ENCODE data around the gene RTBDN. TPM values are rescaled to one million over a fixed set of nuclear protein-coding genes. Genes with fewer than 3 reads are reported as not detected.

The RTBDN gene
- total RNA-seq, 1 donor from 2014 or later = not detected

- no peak overlapping the region for H3K4me3 ChIP-seq (ENCODE audit: low read depth, low read length)
- TF ChIP-seq CTCF (conservative IDR thresholded peaks at IDR 0.05; ENCODE audit: low read depth, low read length) = no peak
- DNase-seq (ENCODE audit: low read depth) = no peak
Measured at GRCh38 chr19:12865746-12866415, 31.5 kb upstream of the RTBDN start.

GRCh38 chr19:12864721-12865715, 30.6 kb upstream of the RTBDN start:
- H3K4me3 ChIP-seq (ENCODE audit: low read depth, low read length) = no peak overlapping the region
- DNase-seq (ENCODE audit: low read depth) = no peak
- no peak for TF ChIP-seq CTCF (conservative IDR thresholded peaks at IDR 0.05; ENCODE audit: low read depth, low read length)

GRCh38 chr19:12864143-12864542, 29.8 kb upstream of the RTBDN start:
- no peak for DNase-seq (ENCODE audit: low read depth)
- no peak for TF ChIP-seq CTCF (conservative IDR thresholded peaks at IDR 0.05; ENCODE audit: low read depth, low read length)
- H3K4me3 ChIP-seq (ENCODE audit: low read depth, low read length) = no peak overlapping the region

- DNase-seq (ENCODE audit: low read depth) = no peak
- H3K4me3 ChIP-seq (ENCODE audit: low read depth, low read length) = no peak overlapping the region
- no peak for TF ChIP-seq CTCF (conservative IDR thresholded peaks at IDR 0.05; ENCODE audit: low read depth, low read length)
Measured at GRCh38 chr19:12859546-12859945, 25.2 kb upstream of the RTBDN start.

GRCh38 chr19:12858041-12858928, 23.9 kb upstream of the RTBDN start:
- no peak overlapping the region for H3K4me3 ChIP-seq (ENCODE audit: low read depth, low read length)
- no peak for DNase-seq (ENCODE audit: low read depth)
- no peak for TF ChIP-seq CTCF (conservative IDR thresholded peaks at IDR 0.05; ENCODE audit: low read depth, low read length)

- no peak overlapping the region for H3K4me3 ChIP-seq (ENCODE audit: low read depth, low read length)
- no peak for TF ChIP-seq CTCF (conservative IDR thresholded peaks at IDR 0.05; ENCODE audit: low read depth, low read length)
- no peak for DNase-seq (ENCODE audit: low read depth)
Measured at GRCh38 chr19:12856653-12857052, 22.3 kb upstream of the RTBDN start.
